ENCODE data around the gene LUZP2.

LUZP2 gene

DNA sequence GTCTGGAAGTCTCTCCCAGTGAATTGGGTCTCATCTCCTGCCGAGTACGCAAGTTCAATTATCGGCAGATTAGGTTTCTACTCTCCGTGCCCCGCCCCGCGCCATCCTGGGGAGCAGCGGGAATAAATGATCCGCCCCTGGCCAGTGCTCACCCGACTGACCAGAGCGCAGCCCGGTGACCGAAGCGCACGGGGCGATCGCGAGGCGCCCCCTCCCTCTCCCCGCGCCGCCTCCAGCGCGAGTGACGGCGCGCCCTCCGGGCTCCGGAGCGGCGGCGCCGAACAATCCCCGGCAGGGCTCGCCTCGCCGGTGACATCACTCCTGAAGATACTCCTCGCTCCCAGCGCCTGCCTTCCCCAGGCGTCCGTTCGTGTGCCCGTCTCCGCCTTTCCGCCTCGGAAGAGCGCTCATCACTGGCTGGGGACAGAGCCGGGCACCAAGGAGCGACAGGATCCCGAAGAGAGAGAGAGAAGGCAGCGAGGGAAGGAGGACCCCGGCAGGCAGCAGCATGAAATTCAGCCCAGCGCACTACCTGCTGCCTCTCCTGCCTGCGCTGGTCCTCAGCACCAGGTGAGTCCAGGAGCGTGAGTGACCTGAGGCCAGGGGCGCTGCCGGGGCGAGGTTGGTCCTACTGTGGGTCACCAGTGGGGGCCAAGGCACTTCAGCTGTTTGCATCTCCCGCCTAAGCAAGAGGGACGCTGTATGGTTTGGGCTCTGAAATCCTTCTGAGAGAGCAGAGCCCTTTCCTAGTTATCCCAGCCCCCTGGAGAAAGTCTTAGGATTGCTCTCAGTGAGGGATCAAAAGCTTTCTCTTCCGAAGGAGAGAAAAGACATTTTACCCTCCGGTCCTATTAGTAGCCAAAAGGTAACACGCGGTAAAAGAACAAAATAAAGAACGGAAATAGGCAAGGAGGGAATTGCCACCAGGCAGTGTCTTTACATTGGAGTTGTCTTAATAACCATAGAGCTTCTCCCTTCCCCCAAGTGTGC lies at the start of gene LUZP2:
LUZP2 (plus strand) TSS at position 318 of the 990 bp plus-strand sequence.
- peak; percentile 7 to 9 for DNase-seq (ENCODE audit: low read depth in 2 of 2)

GRCh38 chr11:24453129-24453718 lies 43.6 kb upstream of the LUZP2 start:
- no peak for DNase-seq (ENCODE audit: low read depth in 2 of 2)

DNA sequence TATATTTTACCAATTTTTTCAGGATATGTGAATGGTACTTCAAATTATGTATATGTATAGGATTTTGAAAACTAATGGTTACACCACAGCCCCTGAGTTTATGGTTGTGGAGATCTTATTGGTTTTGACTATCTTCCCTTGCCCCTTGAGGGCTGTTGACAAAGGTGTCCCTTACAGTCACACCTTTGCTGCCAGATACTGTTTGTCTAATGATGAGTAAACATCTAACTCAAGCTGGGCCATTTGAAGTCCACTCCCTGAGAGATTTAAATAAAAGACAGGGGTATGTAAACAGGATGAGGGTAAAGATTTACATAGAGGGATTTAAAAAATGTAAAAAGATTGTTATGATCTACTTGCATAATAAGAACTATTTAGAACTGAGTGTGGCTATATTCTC lies 38.9 kb upstream of the LUZP2 start:
- no peak for DNase-seq (ENCODE audit: low read depth in 2 of 2)

- DNase-seq (ENCODE audit: low read depth in 2 of 2) = no peak
Measured at GRCh38 chr11:24470431-24470830, 26.4 kb upstream of the LUZP2 start.

DNA sequence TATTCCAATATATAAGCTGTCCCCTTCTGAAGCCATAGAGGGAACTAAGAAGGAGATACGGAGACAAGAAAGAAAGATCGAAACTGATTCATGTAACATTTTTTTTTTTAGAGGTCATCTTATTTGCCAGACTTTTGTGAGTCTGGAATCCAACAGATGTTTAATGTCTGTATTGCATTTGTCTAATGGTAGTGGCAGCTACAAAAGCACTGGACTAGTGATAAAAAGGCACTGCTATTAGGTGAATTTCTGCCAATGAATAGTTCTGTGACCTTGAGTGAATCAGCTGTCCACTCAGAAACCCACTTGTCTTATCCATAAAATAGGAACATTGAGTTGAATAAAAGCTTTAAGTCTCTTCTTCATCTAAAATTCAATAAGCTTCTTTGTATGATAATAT lies 25.8 kb upstream of the LUZP2 start:
- DNase-seq (ENCODE audit: low read depth in 2 of 2) = no peak

- no peak for DNase-seq (ENCODE audit: low read depth in 2 of 2)
Measured at GRCh38 chr11:24478718-24479117, 18.1 kb upstream of the LUZP2 start.

DNA sequence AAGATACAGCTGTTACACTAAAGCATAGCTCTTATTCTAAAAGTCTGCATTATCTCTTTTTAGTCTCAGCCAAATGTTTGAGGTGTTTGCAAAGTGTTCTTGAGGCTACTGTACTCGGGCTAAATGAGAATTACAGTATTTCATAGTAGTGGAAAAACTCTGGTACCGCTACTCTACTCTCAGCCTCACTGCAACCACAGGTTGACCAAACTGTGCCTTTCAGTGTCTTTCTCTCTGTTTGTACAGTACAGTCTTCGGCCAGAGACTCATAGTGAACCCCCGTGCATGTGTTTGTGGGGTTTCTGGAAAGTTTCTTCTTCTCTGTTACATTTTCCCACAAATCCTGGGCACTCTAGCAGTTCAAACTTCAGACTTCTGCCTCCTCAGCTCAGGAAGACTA lies 7.4 kb upstream of the LUZP2 start:
- DNase-seq (ENCODE audit: low read depth in 2 of 2) = no peak

- DNase-seq (ENCODE audit: low read depth in 2 of 2) = no peak
Measured at GRCh38 chr11:24496386-24496735, 492 bp upstream of the LUZP2 start.

DNA sequence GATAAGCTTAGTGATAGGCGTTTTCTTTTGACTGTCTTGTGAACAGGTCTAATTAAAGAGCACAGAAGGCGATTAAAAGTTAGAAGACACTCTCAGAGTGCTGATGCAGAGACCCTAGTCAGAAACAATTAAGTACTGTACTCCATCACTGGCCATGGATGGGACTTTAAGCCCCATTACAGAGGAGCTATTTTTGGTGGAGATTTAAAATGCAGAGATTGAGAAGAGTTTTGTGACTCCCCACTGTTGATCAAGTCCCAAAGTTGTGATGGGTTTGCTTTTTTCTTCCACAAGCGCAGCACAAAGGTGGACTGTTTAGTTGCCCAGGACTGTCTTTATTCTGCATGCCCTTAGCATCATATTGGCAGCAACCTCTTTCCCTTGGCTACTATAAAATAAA lies 978 bp downstream of the LUZP2 start:
- DNase-seq (ENCODE audit: low read depth in 2 of 2) = no peak

GRCh38 chr11:24502425-24502824 lies 5.6 kb downstream of the LUZP2 start:
- no peak for DNase-seq (ENCODE audit: low read depth in 2 of 2)

DNA sequence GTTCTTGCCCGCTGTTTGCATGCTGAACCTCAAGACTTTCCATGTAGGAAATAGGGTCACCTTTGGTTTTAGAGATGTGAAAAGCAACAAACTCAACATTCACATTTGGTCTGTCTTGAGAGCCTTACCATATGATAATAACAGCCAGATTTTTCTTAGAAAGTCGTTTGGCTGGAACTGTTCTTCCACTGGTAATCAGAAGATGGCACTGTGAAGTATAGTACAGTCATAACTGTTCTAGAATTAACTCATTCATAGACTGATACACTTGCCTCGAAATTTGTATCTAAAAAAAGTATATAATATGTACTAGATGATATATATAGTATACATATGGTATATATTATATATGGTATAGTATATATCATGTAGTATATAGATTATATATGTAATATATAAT lies 12.3 kb downstream of the LUZP2 start:
- DNase-seq (ENCODE audit: low read depth in 2 of 2) = peak in 1 of 2 experiments; percentile 4

GRCh38 chr11:24511511-24511910 lies 14.7 kb downstream of the LUZP2 start:
- no peak for DNase-seq (ENCODE audit: low read depth in 2 of 2)

DNA sequence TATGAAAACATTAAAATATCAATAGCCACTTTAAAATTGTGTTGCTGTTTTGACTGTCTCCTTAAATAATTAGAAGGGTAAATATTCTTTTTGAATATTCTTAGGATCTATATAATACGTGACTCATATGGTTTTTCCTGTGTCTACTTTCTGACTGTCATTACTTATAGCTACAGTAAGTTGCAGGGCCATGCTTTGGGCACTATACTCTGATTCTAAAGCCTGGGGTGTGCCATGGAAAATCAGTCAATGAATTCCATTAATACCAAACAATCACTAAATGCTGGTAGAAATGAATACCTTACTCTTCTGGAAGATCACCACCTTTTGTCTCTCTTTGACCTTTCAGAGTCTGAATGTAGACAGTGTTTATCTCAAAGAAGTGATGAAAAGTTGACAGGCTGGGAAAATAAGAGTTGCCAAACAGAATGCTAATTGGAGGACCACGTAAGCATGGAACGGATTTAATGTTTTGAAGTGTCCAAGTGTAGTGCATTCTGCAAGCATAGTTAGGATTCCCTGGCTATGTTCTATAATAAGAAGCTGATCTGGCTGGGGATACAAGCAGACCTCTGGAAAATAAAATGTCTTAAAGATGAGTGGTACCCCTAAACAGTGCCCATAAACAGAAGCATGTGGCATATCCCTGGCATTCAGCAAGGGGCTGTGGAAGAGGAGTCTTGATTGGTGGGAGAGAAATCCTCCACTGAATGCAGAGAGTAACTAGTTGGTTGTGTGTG lies 16.8 kb downstream of the LUZP2 start:
- no peak for DNase-seq (ENCODE audit: low read depth in 2 of 2)

DNA sequence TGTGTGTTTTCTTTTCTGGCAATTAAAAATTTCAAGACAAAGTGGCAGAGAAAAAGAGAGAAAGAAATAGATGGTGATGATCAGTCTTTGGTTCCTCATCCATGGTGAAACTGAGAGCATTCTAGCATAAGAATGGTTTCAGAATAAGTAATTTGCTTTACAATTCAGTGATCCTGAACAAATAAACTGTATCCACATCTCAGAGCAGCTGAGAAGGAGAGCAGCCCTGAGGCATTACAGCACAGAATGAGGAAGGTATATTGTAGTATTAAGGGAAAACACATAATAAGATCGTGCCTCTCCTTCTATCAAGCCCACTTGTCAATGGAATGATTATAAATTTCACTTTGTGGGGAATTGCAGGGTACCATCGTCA lies 17.4 kb downstream of the LUZP2 start:
- DNase-seq (ENCODE audit: low read depth in 2 of 2) = no peak

GRCh38 chr11:24515632-24516031 lies 18.8 kb downstream of the LUZP2 start:
- DNase-seq (ENCODE audit: low read depth in 2 of 2) = no peak

GRCh38 chr11:24516638-24517037 lies 19.8 kb downstream of the LUZP2 start:
- no peak for DNase-seq (ENCODE audit: low read depth in 2 of 2)

- peak; percentile 56 to 64 for DNase-seq (ENCODE audit: low read depth in 2 of 2)
Measured at GRCh38 chr11:24521601-24522000, 24.7 kb downstream of the LUZP2 start.

DNA sequence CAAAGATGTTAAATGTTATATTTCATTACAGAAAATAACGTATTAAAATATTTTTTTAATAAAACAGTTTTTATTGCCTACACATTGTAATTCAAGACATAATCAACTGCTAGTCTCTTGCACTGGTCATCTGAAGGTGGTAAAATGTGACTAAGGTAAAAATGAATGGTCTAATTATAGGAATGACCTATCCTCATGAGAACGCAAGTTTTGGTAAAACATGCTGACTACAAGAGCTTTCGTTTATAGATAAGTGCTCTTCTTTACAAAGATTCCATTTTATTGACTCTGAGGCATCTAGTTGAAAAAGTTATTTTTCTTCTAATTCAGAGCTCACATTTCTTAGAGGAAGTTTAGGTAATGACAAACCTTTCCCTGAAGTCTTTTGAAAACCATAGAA lies 27.3 kb downstream of the LUZP2 start:
- no peak for DNase-seq (ENCODE audit: low read depth in 2 of 2)

DNA sequence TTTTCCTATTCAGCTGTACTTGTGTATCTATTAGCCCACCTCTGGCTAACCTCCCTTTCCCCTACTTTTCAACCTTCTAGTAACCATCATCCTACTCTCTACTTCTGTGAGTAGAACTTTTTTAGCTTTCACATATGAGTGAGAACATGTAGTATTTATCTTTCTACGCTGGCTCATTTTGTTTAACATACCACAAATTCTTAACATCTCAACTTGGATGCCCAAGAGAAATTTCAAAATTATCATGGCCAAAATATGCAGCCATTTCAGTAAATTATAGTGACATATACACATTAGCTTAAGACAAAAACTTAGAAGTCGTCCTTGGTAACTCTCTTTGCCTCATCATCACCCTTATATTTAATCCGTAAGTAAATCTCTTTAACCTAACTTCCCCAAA lies 34.7 kb downstream of the LUZP2 start:
- peak; percentile 21 to 22 for DNase-seq (ENCODE audit: low read depth in 2 of 2)

- no peak for DNase-seq (ENCODE audit: low read depth in 2 of 2)
Measured at GRCh38 chr11:24543771-24544170, 46.9 kb downstream of the LUZP2 start.

GRCh38 chr11:24556693-24557092 lies 59.8 kb downstream of the LUZP2 start:
- no peak for DNase-seq (ENCODE audit: low read depth in 2 of 2)

GRCh38 chr11:24559315-24559714 lies 62.5 kb downstream of the LUZP2 start:
- no peak for DNase-seq (ENCODE audit: low read depth in 2 of 2)

GRCh38 chr11:24560324-24560723 lies 63.5 kb downstream of the LUZP2 start:
- DNase-seq (ENCODE audit: low read depth in 2 of 2) = no peak

All from fibroblast of skin of left quadriceps (primary cell).